Endothelial cell of umbilical vein (primary cell): ENCODE measurements around the gene AKAP12. TPM values are rescaled to one million over a fixed set of nuclear protein-coding genes. Genes with fewer than 3 reads are reported as not detected.

ENCODE experiments used
- BruUV-seq: library from RNA; stranded (reverse); fragments of 400-500 nt; replicated peaks from 2 replicates; lab custom pipeline; 2021; lab: Mats Ljungman, UMichigan
- CTCF ChIA-PET: fragments of 300-600, 350-600 bp; sonication (Branson Sonifier 250); formaldehyde crosslinking; loops from one replicate; lab custom pipeline; 2021; ENCODE audit warnings: antibody characterized with exemption, inconsistent platforms; lab: Charles Lee
- POLR2A ChIA-PET: fragments of 300-600, 350-600 bp; sonication (Branson Sonifier 250); formaldehyde crosslinking; loops from one replicate; lab custom pipeline; 2021; ENCODE audit warnings: antibody characterized with exemption, inconsistent platforms; lab: Charles Lee
- DNase-seq: peaks from one replicate; pipeline ENCODE4 v3.0.0-alpha.2; 2011; ENCODE audit warnings: low read depth, low spot score
- FAIRE-seq: peaks from 2 replicates; lab custom pipeline; 2011; peaks lifted over from hg19 to GRCh38; lab: Jason Lieb, UNC
- H2AFZ ChIP-seq: 2 replicates; pipeline ENCODE4 v1.6.0; 2012; ENCODE audit warnings: low read depth, low read length, control low read depth, inconsistent platforms
- H3K27ac ChIP-seq: 2 replicates; pipeline ENCODE4 v1.5.1; 2011; ENCODE audit warnings: low read depth, mild to moderate bottlenecking, control low read depth, low read length, moderate library complexity; ENCODE audit not compliant: insufficient read depth
- H3K27me3 ChIP-seq, 2 experiments: 2 replicates each; pipeline versions ENCODE4 v1.6.0 to v1.6.1; 2011; ENCODE audit warnings: low read length in 2 of 2, mixed read lengths in 1 of 2; ENCODE audit not compliant: control insufficient read depth in 2 of 2, insufficient read depth in 2 of 2
- H3K36me3 ChIP-seq, 2 experiments: 2 replicates in 1 of 2; 3 replicates in 1 of 2; pipeline ENCODE4 v1.5.1; 2011; ENCODE audit warnings: low read length in 2 of 2, mild to moderate bottlenecking in 1 of 2, moderate library complexity in 1 of 2; ENCODE audit not compliant: control insufficient read depth in 2 of 2, insufficient read depth in 2 of 2; ENCODE audit errors: extremely low read depth in 1 of 2
- H3K4me1 ChIP-seq: 3 replicates; pipeline ENCODE4 v1.5.1; 2011; ENCODE audit warnings: mild to moderate bottlenecking, low read length; ENCODE audit not compliant: control insufficient read depth, insufficient read depth; ENCODE audit errors: extremely low read depth
- H3K4me2 ChIP-seq: 2 replicates; pipeline ENCODE4 v1.6.1; 2011; ENCODE audit warnings: low read length, control low read depth, mixed read lengths; ENCODE audit not compliant: insufficient read depth
- H3K4me3 ChIP-seq, 3 experiments: fragments of 200-600 bp in 1 of 3; sonication (generic), shearing (Covaris generic) in 1 of 3; replicated peaks in 1 of 3; 2 replicates each; pipeline ENCODE4 v1.5.1; 2011 to 2016; ENCODE audit warnings: control low read depth in 3 of 3, low read length in 3 of 3, mild to moderate bottlenecking in 2 of 3, inconsistent platforms in 1 of 3, low read depth in 1 of 3, moderate library complexity in 1 of 3; ENCODE audit not compliant: insufficient read depth in 1 of 3
- H3K79me2 ChIP-seq: 2 replicates; pipeline ENCODE4 v1.6.0; 2012; ENCODE audit warnings: low read length, inconsistent platforms; ENCODE audit not compliant: control insufficient read depth, insufficient read depth
- H3K9ac ChIP-seq: replicated peaks from 2 replicates; pipeline ENCODE3; 2011; ENCODE audit warnings: low read length, control low read depth; ENCODE audit not compliant: insufficient read depth; ENCODE audit errors: extremely low read depth
- H3K9me1 ChIP-seq: replicated peaks from 3 replicates; pipeline ENCODE4 v1.6.0; 2011; ENCODE audit warnings: mild to moderate bottlenecking, low read length; ENCODE audit not compliant: control insufficient read depth, insufficient read depth; ENCODE audit errors: extremely low read depth
- H3K9me3 ChIP-seq: replicated peaks from 2 replicates; pipeline ENCODE4 v1.5.1; 2012; ENCODE audit warnings: low read length, inconsistent platforms; ENCODE audit not compliant: control insufficient read depth, insufficient read depth
- H4K20me1 ChIP-seq: replicated peaks from 2 replicates; pipeline ENCODE3; 2011; ENCODE audit warnings: mild to moderate bottlenecking, low read length; ENCODE audit not compliant: control insufficient read depth, insufficient read depth; ENCODE audit errors: extremely low read depth
- POLR2A ChIP-seq: IDR thresholded peaks from 2 replicates; pipeline ENCODE4 v1.6.1; 2012; ENCODE audit warnings: low read depth, mild to moderate bottlenecking, control low read depth, low read length
- POLR2AphosphoS5 ChIP-seq: IDR thresholded peaks from 2 replicates; pipeline ENCODE4 v1.6.1; 2012; ENCODE audit warnings: low read depth, mild to moderate bottlenecking, control low read depth, low read length, moderate library complexity; ENCODE audit not compliant: insufficient read depth
- dilution Hi-C: fragments of 300-500 bp; cut with MboI; formaldehyde crosslinking; loops from one replicate; pipeline ENCODE4 v1.15.0; 2019; ENCODE audit warnings: low sequenced_read_pairs; ENCODE audit not compliant: extremely low pct_ligation_motif_present
- intact Hi-C: fragments of 100-400 bp; cut with micrococcal nuclease; formaldehyde crosslinking; loops from one replicate; pipeline ENCODE4 v1.10.0; 2022
- polyA plus RNA-seq, 4 experiments: library from polyadenylated mRNA; depleted of rRNA in 3 of 4; stranded (reverse) in 3 of 4; unstranded in 1 of 4; fragments of >200 nt; gene quantifications; 2 replicates each; pipeline versions ENCODE4 v1.2.1 to v1.2.3, GENCODE V29; 2011 to 2012; ENCODE audit warnings: missing spikeins in 1 of 4
- total RNA-seq: library from RNA; stranded (reverse); gene quantifications from 2 replicates; pipeline ENCODE4 v1.2.3, GENCODE V29; 2021
- TF ChIP-seq, protein P1 (sequence below): IDR thresholded peaks from 2 replicates; pipeline ENCODE4 v1.6.1; 2011; ENCODE audit not compliant: insufficient read depth, insufficient read length

Gene AKAP12
- total and polyA plus RNA-seq, 2 donors (not counting 3 experiments of a cell fraction or from before 2014, with no cell fraction given): 46.9 to 340 TPM

DNA sequence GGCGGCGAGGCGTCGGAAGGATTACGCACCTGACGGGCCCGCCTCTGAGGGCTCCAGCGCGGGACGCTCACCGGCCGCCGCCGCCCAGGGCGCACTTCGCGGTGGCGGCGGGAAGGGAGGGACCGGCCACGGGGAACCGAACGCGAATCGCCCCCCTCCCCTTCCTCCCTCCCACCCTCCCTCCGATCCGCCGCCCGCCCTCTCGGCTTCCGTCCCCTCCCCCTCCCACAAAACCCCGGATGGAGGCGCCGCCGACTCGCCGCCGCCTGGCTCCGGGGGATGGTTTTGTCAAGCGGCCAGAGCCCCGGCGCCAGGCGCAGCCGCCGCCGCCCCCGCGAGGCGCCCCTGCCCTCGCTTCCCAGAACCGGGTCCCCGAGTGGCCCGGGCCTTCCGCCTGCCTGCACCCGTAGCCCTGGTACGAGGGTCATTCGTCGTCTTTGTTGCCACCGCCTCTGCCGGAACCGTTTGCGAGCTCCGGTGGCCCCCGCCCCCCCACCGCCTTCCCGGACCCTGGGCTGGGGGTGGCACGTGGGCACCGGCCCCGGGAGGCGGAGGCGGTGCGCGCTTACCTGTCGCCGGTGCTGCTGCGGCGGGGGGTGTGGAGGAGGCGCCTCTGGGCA, 151.2 kb downstream of the AKAP12 start:
- intact Hi-C loops (loop anchor here (1.0 to 5.0 kb wide), 6 partner anchors 17 to 534 kb away; partner anchors contain the start of gene RMND1), dilution Hi-C loops (no loop called here)
- peak; percentile 80 for TF ChIP-seq POLR2A
- TF ChIP-seq, protein P1, sequence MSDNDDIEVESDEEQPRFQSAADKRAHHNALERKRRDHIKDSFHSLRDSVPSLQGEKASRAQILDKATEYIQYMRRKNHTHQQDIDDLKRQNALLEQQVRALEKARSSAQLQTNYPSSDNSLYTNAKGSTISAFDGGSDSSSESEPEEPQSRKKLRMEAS: no peak
- TF ChIP-seq POLR2AphosphoS5: peak; percentile 76
- Histone ChIP-seq H3K9me3 (no peaks in the 10 kb centered on the region), H4K20me1 (peaks cover 13% of the 10 kb centered on the region), H3K79me2 (peaks cover 71% of the 10 kb centered on the region), H3K9ac (peak overlapping the region; percentile 99), H3K36me3 (no peaks in the 10 kb centered on the region), H3K27ac (peak overlapping the region; percentile 94), H3K4me2 (peak overlapping the region; percentile 34), H2AFZ (no peak overlapping the region), H3K4me3 (peak overlapping the region; percentile 60 to 93 (median 85)), H3K27me3 (no peaks in the 10 kb centered on the region), H3K9me1 (no peaks in the 10 kb centered on the region), H3K4me1 (peaks cover 29% of the 10 kb centered on the region)
- FAIRE-seq (no peak), DNase-seq (peak; percentile 62)
- POLR2A ChIA-PET: interaction anchor here (0.6 to 2.0 kb wide), 5 partner anchors 16 to 735 kb away, joined by 3 to 14 read pairs (median 4); partner anchors contain the start of gene MTHFD1L
- CTCF ChIA-PET: interaction anchor here (0.9 to 1.8 kb wide), 2 partner anchors 15 kb away, joined by 4 to 7 read pairs; no protein-coding TSS in a partner anchor
- no TSS peak for BruUV-seq

DNA sequence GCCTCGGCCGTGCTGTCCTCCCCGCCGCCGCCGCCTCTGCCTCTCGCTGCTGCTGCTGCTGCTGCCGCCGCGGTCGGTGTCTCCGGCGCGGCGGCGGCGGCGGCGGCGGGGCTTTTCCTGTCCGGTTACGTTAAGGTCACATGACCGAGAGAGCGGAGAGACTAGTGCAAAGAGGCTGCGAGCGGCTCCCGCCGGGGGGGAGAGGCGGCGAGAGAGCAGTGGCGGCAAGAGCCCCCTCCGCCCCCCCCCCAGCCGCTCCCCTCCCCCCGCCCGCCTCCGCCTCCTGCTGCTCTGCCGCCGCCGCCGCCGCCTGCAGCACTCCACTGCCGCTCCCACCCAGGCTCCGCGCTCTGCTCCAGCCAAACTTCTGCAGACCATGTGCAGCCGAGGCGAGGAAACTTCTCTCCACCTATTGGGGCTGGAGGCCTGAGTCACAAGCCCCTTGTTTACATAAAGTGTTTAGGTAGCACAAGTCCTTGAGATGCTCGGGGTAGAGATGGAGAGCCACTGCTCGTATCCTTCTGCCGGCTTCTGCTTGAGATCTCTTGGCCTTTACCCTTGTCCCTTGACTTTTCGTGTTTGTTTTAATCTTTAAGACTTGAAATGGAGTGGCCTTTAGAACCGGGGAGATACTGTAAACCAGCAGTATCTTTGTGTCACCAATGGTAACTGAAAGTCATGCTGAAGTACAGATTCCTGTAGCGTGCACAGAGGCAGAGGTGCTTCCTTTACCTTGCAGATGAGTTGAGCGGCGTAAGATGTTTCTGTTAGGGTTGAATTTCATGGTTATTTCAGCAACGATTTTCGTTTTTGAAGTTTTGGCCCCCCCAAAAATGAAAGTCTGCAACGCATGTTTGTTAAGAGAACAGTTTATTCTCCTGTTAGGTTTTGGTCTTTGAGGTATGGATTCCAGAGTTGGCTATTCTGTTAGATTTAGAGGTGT, 152.0 kb downstream of the AKAP12 start, which contains the start of gene ZBTB2:
Gene ZBTB2 (minus strand): TSS at position 89 of the 943 bp plus-strand sequence. CDS start 17,922 bp downstream, outside the sequence.
- H3K79me2 ChIP-seq: peaks cover 74% of the 10 kb centered on the region
- intact Hi-C loops (loop anchor here (2.0 to 5.0 kb wide), 2 partner anchors 347 to 499 kb away; no protein-coding TSS in a partner anchor), dilution Hi-C loops (no loop called here)
- no peaks in the 10 kb centered on the region for H3K27me3 ChIP-seq
- no TSS peak for BruUV-seq
- H3K4me2 ChIP-seq: peak within 1 kb of the TSS; percentile 79
- ChIA-PET CTCF (interaction anchor here (1.0 kb wide), 1 partner anchor 15 kb away, joined by 5 read pairs; no protein-coding TSS in a partner anchor), POLR2A (interaction anchor here (0.6 kb wide), 1 partner anchor 54 kb away, joined by 4 read pairs; no protein-coding TSS in a partner anchor)
- no peaks in the 10 kb centered on the region for H3K36me3 ChIP-seq
- peak within 1 kb of the TSS; percentile 99 for H3K9ac ChIP-seq
- no peak within 1 kb of the TSS for H2AFZ ChIP-seq
- H4K20me1 ChIP-seq: peaks cover 15% of the 10 kb centered on the region
- TF ChIP-seq POLR2AphosphoS5 (no peak), POLR2A (no peak)
- no peaks in the 10 kb centered on the region for H3K9me1 ChIP-seq
- FAIRE-seq (no peak), DNase-seq (peak; percentile 71)
- H3K27ac ChIP-seq: peak within 1 kb of the TSS; percentile 94
- H3K9me3 ChIP-seq: no peaks in the 10 kb centered on the region
- H3K4me1 ChIP-seq: peaks cover 35% of the 10 kb centered on the region
- peak within 1 kb of the TSS; percentile 76 to 93 (median 85) for H3K4me3 ChIP-seq
